H9 (cell line): Measurements from ENCODE around the gene CFAP69. TPM values are rescaled to one million over a fixed set of nuclear protein-coding genes. Genes with fewer than 3 reads are reported as not detected.

Experiments used
- DNase-seq: peaks from one replicate; pipeline ENCODE4 v3.0.0-alpha.2; 2017
- H2AFZ ChIP-seq: one replicate; pipeline ENCODE4 v1.6.1; 2013; ENCODE audit warnings: mild to moderate bottlenecking, low read length, control low read depth, moderate library complexity
- H2AK5ac ChIP-seq: 2 replicates; pipeline ENCODE4 v1.6.1; 2013; ENCODE audit warnings: low read length, control low read depth, mixed read lengths; ENCODE audit not compliant: insufficient read length
- H2BK120ac ChIP-seq: one replicate; pipeline ENCODE4 v1.6.1; 2013; ENCODE audit warnings: low read depth, mild to moderate bottlenecking, low read length, control low read depth, inconsistent platforms; ENCODE audit not compliant: poor library complexity, severe bottlenecking
- H2BK12ac ChIP-seq: 2 replicates; pipeline ENCODE4 v1.6.1; 2013; ENCODE audit warnings: low read length, control low read depth, mixed read lengths, low read depth; ENCODE audit not compliant: insufficient read length
- H2BK15ac ChIP-seq: 2 replicates; pipeline ENCODE4 v1.6.1; 2013; ENCODE audit warnings: low read depth, low read length, control low read depth
- H2BK20ac ChIP-seq: one replicate; pipeline ENCODE4 v1.6.1; 2013; ENCODE audit warnings: low read depth, mild to moderate bottlenecking, low read length, control low read depth, inconsistent platforms; ENCODE audit not compliant: poor library complexity, severe bottlenecking
- H2BK5ac ChIP-seq: 2 replicates; pipeline ENCODE4 v1.6.1; 2013; ENCODE audit warnings: low read length, control low read depth, mixed read lengths; ENCODE audit not compliant: insufficient read length
- H3K14ac ChIP-seq: 2 replicates; pipeline ENCODE4 v1.6.1; 2013; ENCODE audit warnings: low read length, control low read depth; ENCODE audit not compliant: insufficient read depth
- H3K18ac ChIP-seq: 2 replicates; pipeline ENCODE4 v1.6.1; 2013; ENCODE audit warnings: low read depth, mild to moderate bottlenecking, mixed read lengths, low read length, control low read depth; ENCODE audit not compliant: insufficient read length
- H3K23ac ChIP-seq: 2 replicates; pipeline ENCODE4 v1.6.1; 2013; ENCODE audit warnings: low read length, control low read depth, mixed read lengths, low read depth; ENCODE audit not compliant: insufficient read length
- H3K23me2 ChIP-seq: 2 replicates; pipeline ENCODE4 v1.6.1; 2013; ENCODE audit warnings: low read depth, mild to moderate bottlenecking, mixed read lengths, low read length, control low read depth; ENCODE audit not compliant: insufficient read length, poor library complexity, severe bottlenecking
- H3K27ac ChIP-seq: 2 replicates; pipeline ENCODE4 v1.5.1; 2013; ENCODE audit warnings: low read length, control low read depth, mixed read lengths, low read depth; ENCODE audit not compliant: insufficient read length
- H3K27me3 ChIP-seq: 2 replicates; pipeline ENCODE4 v1.6.1; 2013; ENCODE audit warnings: low read length, control low read depth, inconsistent platforms; ENCODE audit not compliant: insufficient read depth
- H3K4ac ChIP-seq: 2 replicates; pipeline ENCODE4 v1.6.1; 2013; ENCODE audit warnings: low read depth, mild to moderate bottlenecking, control low read depth, inconsistent platforms, low read length, moderate library complexity
- H3K4me1 ChIP-seq: 2 replicates; pipeline ENCODE4 v1.6.1; 2013; ENCODE audit warnings: low read length, control low read depth, inconsistent platforms; ENCODE audit not compliant: insufficient read depth
- H3K4me2 ChIP-seq: 2 replicates; pipeline ENCODE4 v1.6.1; 2013; ENCODE audit warnings: low read length, control low read depth, mixed read lengths; ENCODE audit not compliant: insufficient read length, insufficient read depth
- H3K56ac ChIP-seq: 2 replicates; pipeline ENCODE4 v1.6.1; 2013; ENCODE audit warnings: low read depth, mild to moderate bottlenecking, mixed read lengths, low read length, control low read depth; ENCODE audit not compliant: insufficient read length
- H3K79me1 ChIP-seq: 2 replicates; pipeline ENCODE4 v1.6.1; 2013; ENCODE audit warnings: low read depth, mild to moderate bottlenecking, moderate library complexity, low read length, control low read depth, inconsistent platforms; ENCODE audit not compliant: insufficient read depth, poor library complexity, severe bottlenecking
- H3K79me2 ChIP-seq: 2 replicates; pipeline ENCODE4 v1.6.1; 2013; ENCODE audit warnings: low read length, control low read depth, inconsistent platforms; ENCODE audit not compliant: insufficient read depth
- H3K9ac ChIP-seq: 2 replicates; pipeline ENCODE4 v1.6.1; 2013; ENCODE audit warnings: low read length, control low read depth, mixed read lengths; ENCODE audit not compliant: insufficient read length; ENCODE audit errors: extremely low read depth
- H3K9me3 ChIP-seq: one replicate; pipeline ENCODE4 v1.6.1; 2013; ENCODE audit warnings: low read depth, low read length, inconsistent platforms; ENCODE audit not compliant: control insufficient read depth
- H3T11ph ChIP-seq: one replicate; pipeline ENCODE4 v1.6.1; 2013; ENCODE audit warnings: mild to moderate bottlenecking, low read length, control low read depth, inconsistent platforms
- H4K20me1 ChIP-seq: one replicate; pipeline ENCODE4 v1.6.1; 2013; ENCODE audit not compliant: control insufficient read depth, insufficient read length, insufficient read depth
- H4K5ac ChIP-seq: 2 replicates; pipeline ENCODE4 v1.6.1; 2013; ENCODE audit warnings: low read depth, mild to moderate bottlenecking, mixed read lengths, low read length, control low read depth; ENCODE audit not compliant: insufficient read length
- H4K8ac ChIP-seq: replicated peaks from 2 replicates; pipeline ENCODE4 v1.6.1; 2013; ENCODE audit warnings: low read length, control low read depth, mixed read lengths, low read depth; ENCODE audit not compliant: insufficient read length
- H4K91ac ChIP-seq: 2 replicates; pipeline ENCODE4 v1.6.1; 2013; ENCODE audit warnings: low read depth, mild to moderate bottlenecking, moderate library complexity, mixed read lengths, low read length, control low read depth; ENCODE audit not compliant: insufficient read length
- H3K27ac Mint-ChIP-seq, 3 experiments: 2 replicates in 2 of 3; 3 replicates in 1 of 3; pipeline ENCODE4 v1.8.0; 2020 to 2021; ENCODE audit warnings: mixed read lengths in 3 of 3, mild to moderate bottlenecking in 1 of 3, moderate library complexity in 1 of 3
- H3K27me3 Mint-ChIP-seq: 2 replicates; pipeline ENCODE4 v1.8.0; 2021; ENCODE audit warnings: low read depth, mild to moderate bottlenecking, moderate library complexity, mixed read lengths
- H3K36me3 Mint-ChIP-seq, 3 experiments: 2 replicates in 2 of 3; 3 replicates in 1 of 3; pipeline ENCODE4 v1.8.0; 2020 to 2021; ENCODE audit warnings: low read depth in 3 of 3, mixed read lengths in 3 of 3; ENCODE audit not compliant: insufficient read depth in 1 of 3
- H3K4me1 Mint-ChIP-seq, 2 experiments: 2 replicates each; pipeline ENCODE4 v1.8.0; 2020; ENCODE audit warnings: mixed read lengths in 2 of 2
- H3K4me3 Mint-ChIP-seq, 2 experiments: 2 replicates in 1 of 2; 3 replicates in 1 of 2; pipeline ENCODE4 v1.8.0; 2020 to 2021; ENCODE audit warnings: mild to moderate bottlenecking in 2 of 2, mixed read lengths in 2 of 2, moderate library complexity in 1 of 2
- H3K9me3 Mint-ChIP-seq, 2 experiments: 2 replicates in 1 of 2; 3 replicates in 1 of 2; pipeline ENCODE4 v1.8.0; 2020; ENCODE audit warnings: mild to moderate bottlenecking in 2 of 2, mixed read lengths in 2 of 2, moderate library complexity in 1 of 2
- CTCF ChIP-seq: fragments of 200-600 bp; sonication (generic); conservative IDR thresholded peaks from 3 replicates; pipeline ENCODE4 v1.8.0; 2021; ENCODE audit warnings: antibody characterized with exemption, mild to moderate bottlenecking
- WGBS: extraction: QIAGEN DNeasy Blood & Tissue Kit; methylation state at CpG from one replicate; pipeline ENCODE4 v1.1.7; 2013; ENCODE audit warnings: missing lambda C conversion rate, low lambda C conversion rate, mixed read lengths; ENCODE audit not compliant: insufficient read length; ENCODE audit errors: extremely low coverage; 5-methylcytosine and 5-hydroxymethylcytosine counted together
- total RNA-seq: library from RNA; stranded (reverse); gene quantifications from 2 replicates; pipeline ENCODE4 v1.2.1, GENCODE V29; 2021

CFAP69 gene
- total RNA-seq, 1 experiment from 2014 or later = 2.9 TPM

GRCh38 chr7:90222811-90223725 lies 21.9 kb upstream of the CFAP69 start:
- Mint-ChIP-seq H3K27me3 (no peaks in the 10 kb centered on the region), H3K4me3 (no peak overlapping the region), H3K4me1 (peaks cover 28 to 30% of the 10 kb centered on the region in 2 experiments), H3K9me3 (no peaks in the 10 kb centered on the region), H3K27ac (peak overlapping the region in 2 of 3 experiments; percentile 16 to 38; a peak in 2 of 7 replicates), H3K36me3 (peaks cover 0 to 4% (median 2%) of the 10 kb centered on the region in 3 experiments; a peak in 4 of 7 replicates)
- Histone ChIP-seq H2BK15ac (no peak overlapping the region), H3K27me3 (no peaks in the 10 kb centered on the region), H3K79me2 (peaks cover 7% of the 10 kb centered on the region; the same call in 1 of the 2 replicates), H3K18ac (no peak overlapping the region), H4K5ac (no peak overlapping the region), H3K79me1 (no peaks in the 10 kb centered on the region), H3K9me3 (no peaks in the 10 kb centered on the region), H3K14ac (no peak overlapping the region), H4K20me1 (no peaks in the 10 kb centered on the region), H3K4me1 (peaks cover 3% of the 10 kb centered on the region; the same call in 1 of the 2 replicates), H3K23ac (no peak overlapping the region), H4K8ac (no peak overlapping the region), H3K23me2 (no peaks in the 10 kb centered on the region), H2AFZ (no peak overlapping the region), H2AK5ac (no peak overlapping the region), H3K9ac (no peak overlapping the region), H3K4me2 (no peak overlapping the region), H3T11ph (no peak overlapping the region), H3K4ac (no peak overlapping the region), H2BK20ac (no peak overlapping the region), H3K56ac (no peak overlapping the region), H2BK120ac (no peak overlapping the region), H2BK5ac (no peak overlapping the region), H2BK12ac (no peak overlapping the region), H3K27ac (no peak overlapping the region), H4K91ac (no peak overlapping the region)
- no CpG with 5 or more reads among the region's 5 CpGs for WGBS
- DNase-seq = no peak
- no peak for TF ChIP-seq CTCF
